Suprapubic skin (tissue), 4 donors: ENCODE data around the gene GALNT8. TPM values are rescaled to one million over a fixed set of nuclear protein-coding genes. Genes with fewer than 3 reads are reported as not detected.
"Not testable (repeated sequence)": the region's sequence is repeated elsewhere in the genome, so short reads cannot be mapped to it uniquely, and the experiment has no call there.

Experiments
- DNase-seq, 2 donors: peaks; one replicate each; pipeline ENCODE4 v3.0.0-alpha.2; 2019; ENCODE audit warnings: low spot score in 2 of 2
- H3K27ac ChIP-seq: fragments of 200-600 bp; sonication (generic); one replicate; pipeline ENCODE4 v1.5.1; 2019
- H3K27me3 ChIP-seq: fragments of 200-600 bp; sonication (generic); one replicate; pipeline ENCODE4 v1.5.1; 2019
- H3K36me3 ChIP-seq: fragments of 200-600 bp; sonication (generic); one replicate; pipeline ENCODE4 v1.5.1; 2019
- H3K4me1 ChIP-seq: fragments of 200-600 bp; sonication (generic); one replicate; pipeline ENCODE4 v1.5.1; 2019
- H3K4me3 ChIP-seq: fragments of 200-600 bp; sonication (generic); one replicate; pipeline ENCODE4 v1.5.1; 2019; ENCODE audit warnings: mild to moderate bottlenecking
- H3K9me3 ChIP-seq: fragments of 200-600 bp; sonication (generic); one replicate; pipeline ENCODE4 v1.5.1; 2019
- CTCF ChIP-seq, 2 donors: fragments of 200-600 bp in 1 of 2; fragments of 450-650 bp in 1 of 2; sonication (generic) in 1 of 2; IDR thresholded peaks; one replicate each; pipeline ENCODE4 v1.5.1; 2016 to 2019; ENCODE audit warnings: antibody characterized with exemption in 2 of 2, mild to moderate bottlenecking in 1 of 2, moderate library complexity in 1 of 2
- EP300 ChIP-seq: sonication (generic); formaldehyde crosslinking; IDR thresholded peaks from one replicate; pipeline ENCODE4 v1.6.1; 2017; ENCODE audit warnings: antibody characterized with exemption
- POLR2A ChIP-seq, 2 donors: fragments of 450-650 bp; IDR thresholded peaks; one replicate each; pipeline ENCODE4 v1.6.1; 2017; ENCODE audit warnings: antibody characterized with exemption in 2 of 2, mild to moderate bottlenecking in 2 of 2, moderate library complexity in 2 of 2
- POLR2AphosphoS5 ChIP-seq, 3 donors: sonication (generic); formaldehyde crosslinking; IDR thresholded peaks; one replicate each; pipeline ENCODE4 v1.6.1; 2017; ENCODE audit warnings: antibody characterized with exemption in 3 of 3
- WGBS: methylation state at CpG from one replicate; pipeline ENCODE4 v1.1.5; 2018; 5-methylcytosine and 5-hydroxymethylcytosine counted together
- total RNA-seq, 4 donors: library from RNA; depleted of rRNA; stranded (reverse); fragments of >200 nt; gene quantifications; one replicate each; pipeline ENCODE4 v1.1.0, GENCODE V29; 2016

The GALNT8 gene
- total RNA-seq, 4 donors from 2014 or later: 0.34 to 0.72 (median 0.59) TPM; not detected in 1

GRCh38 chr12:4710113-4710512 is 10.1 kb upstream of the GALNT8 start:
- TF ChIP-seq CTCF (IDR thresholded peaks at IDR 0.05) (no peak), POLR2A (IDR thresholded peaks at IDR 0.05) (no peak), EP300 (no peak), POLR2AphosphoS5 (IDR thresholded peaks at IDR 0.05) (no peak)
- H3K4me1 ChIP-seq: no peaks in the 10 kb centered on the region
- 97% methylated on average over 1 of the region's 1 CpG for WGBS
- no peaks in the 10 kb centered on the region for H3K36me3 ChIP-seq
- H3K9me3 ChIP-seq: no peaks in the 10 kb centered on the region
- H3K27me3 ChIP-seq: no peaks in the 10 kb centered on the region
- H3K27ac ChIP-seq: no peak overlapping the region
- DNase-seq: no peak
- H3K4me3 ChIP-seq: no peak overlapping the region

GRCh38 chr12:4714879-4715278 is 5.3 kb upstream of the GALNT8 start:
- Histone ChIP-seq H3K36me3 (no peaks in the 10 kb centered on the region), H3K9me3 (no peaks in the 10 kb centered on the region), H3K27me3 (peaks cover 8% of the 10 kb centered on the region), H3K27ac (no peak overlapping the region), H3K4me3 (no peak overlapping the region), H3K4me1 (no peaks in the 10 kb centered on the region)
- no peak for TF ChIP-seq EP300
- DNase-seq: no peak
- WGBS: 82% methylated on average over 6 of the region's 6 CpGs

- H3K4me1 ChIP-seq: no peaks in the 10 kb centered on the region
- 100% methylated on average over 1 of the region's 1 CpG for WGBS
- no peaks in the 10 kb centered on the region for H3K9me3 ChIP-seq
- no peak overlapping the region for H3K27ac ChIP-seq
- no peaks in the 10 kb centered on the region for H3K36me3 ChIP-seq
- no peak for DNase-seq
- no peak overlapping the region for H3K4me3 ChIP-seq
- peaks cover 29% of the 10 kb centered on the region for H3K27me3 ChIP-seq
- no peak for TF ChIP-seq POLR2AphosphoS5 (IDR thresholded peaks at IDR 0.05)
- TF ChIP-seq POLR2A (IDR thresholded peaks at IDR 0.05): no peak
- no peak for TF ChIP-seq CTCF (IDR thresholded peaks at IDR 0.05)
- TF ChIP-seq EP300: no peak
Observed at GRCh38 chr12:4717806-4718205, 2.4 kb upstream of the GALNT8 start.

GRCh38 chr12:4720637-4720995 is 416 bp downstream of the GALNT8 start:
- no peaks in the 10 kb centered on the region for H3K9me3 ChIP-seq
- no peak overlapping the region for H3K27ac ChIP-seq
- H3K36me3 ChIP-seq: no peaks in the 10 kb centered on the region
- no peak overlapping the region for H3K4me3 ChIP-seq
- peaks cover 32% of the 10 kb centered on the region for H3K27me3 ChIP-seq
- 38% methylated on average over 4 of the region's 4 CpGs for WGBS
- no peak for DNase-seq
- H3K4me1 ChIP-seq: no peaks in the 10 kb centered on the region
- TF ChIP-seq POLR2AphosphoS5 (IDR thresholded peaks at IDR 0.05): no peak
- TF ChIP-seq EP300: no peak
- TF ChIP-seq CTCF (IDR thresholded peaks at IDR 0.05): no peak
- no peak for TF ChIP-seq POLR2A (IDR thresholded peaks at IDR 0.05)

GRCh38 chr12:4721587-4721986 is 1.4 kb downstream of the GALNT8 start:
- not testable (repeated sequence) for H3K36me3 ChIP-seq, H3K9me3 ChIP-seq, H3K27ac ChIP-seq, H3K4me1 ChIP-seq, H3K4me3 ChIP-seq, DNase-seq
- WGBS: 30% methylated on average over 11 of the region's 11 CpGs
- H3K27me3 ChIP-seq: peaks cover 32% of the 10 kb centered on the region

- H3K36me3 ChIP-seq: no peaks in the 10 kb centered on the region
- 74% methylated on average over 3 of the region's 3 CpGs for WGBS
- peaks cover 32% of the 10 kb centered on the region for H3K27me3 ChIP-seq
- H3K4me3 ChIP-seq: no peak overlapping the region
- H3K4me1 ChIP-seq: no peaks in the 10 kb centered on the region
- H3K27ac ChIP-seq: no peak overlapping the region
- no peaks in the 10 kb centered on the region for H3K9me3 ChIP-seq
- TF ChIP-seq POLR2AphosphoS5 (IDR thresholded peaks at IDR 0.05) (no peak), EP300 (no peak), POLR2A (IDR thresholded peaks at IDR 0.05) (no peak), CTCF (IDR thresholded peaks at IDR 0.05) (no peak)
- no peak for DNase-seq
Observed at GRCh38 chr12:4723226-4723625, 3.0 kb downstream of the GALNT8 start.
